ENCODE results near the gene DPEP1. TPM values are rescaled to one million over a fixed set of nuclear protein-coding genes. Genes with fewer than 3 reads are reported as not detected.

DPEP1 gene
- total RNA-seq, 1 experiment from 2014 or later, result 1.1 TPM

DNA sequence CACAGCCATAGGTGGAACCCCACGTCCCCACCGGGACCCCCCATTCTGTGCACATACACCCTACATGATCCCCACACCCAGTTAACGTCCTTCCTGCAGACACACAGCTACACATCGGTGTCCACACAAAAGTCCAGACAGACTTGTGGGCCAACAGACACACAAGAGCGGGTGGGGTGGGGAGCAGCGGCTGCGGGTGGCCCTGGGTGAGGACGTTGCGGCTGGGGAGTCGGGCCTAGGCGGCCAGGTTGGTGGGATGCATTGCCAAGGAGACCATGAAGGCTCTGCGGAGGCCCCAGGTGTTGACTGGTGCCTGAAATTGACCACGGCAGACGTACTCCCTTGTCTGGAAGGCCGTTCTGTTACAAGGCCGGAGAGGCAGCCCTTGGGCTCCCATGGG is 8.7 kb upstream of the DPEP1 start:
- intact Hi-C loops (cut with micrococcal nuclease), result no loop called here
- Histone ChIP-seq H3K4me3 (replicated peaks in 1 of 2; ENCODE audit: low read depth in 1 of 2, low read length in 2 of 2) (no peak overlapping the region), H3K79me2 (ENCODE audit: insufficient read depth, low read length) (no peaks in the 10 kb centered on the region), H3K27me3 (ENCODE audit: insufficient read depth, low read length) (no peaks in the 10 kb centered on the region), H3K4me1 (ENCODE audit: control insufficient read depth in 1 of 2, insufficient read depth in 2 of 2, low read length in 2 of 2) (peaks cover 32 to 59% of the 10 kb centered on the region in 2 experiments), H3K36me3 (ENCODE audit: control insufficient read depth in 1 of 2, insufficient read depth in 2 of 2, low read length in 2 of 2) (no peaks in the 10 kb centered on the region), H3K4me2 (ENCODE audit: low read length) (no peak overlapping the region), H3K9me3 (ENCODE audit: control insufficient read depth in 1 of 2, insufficient read depth in 1 of 2, low read depth in 1 of 2, low read length in 2 of 2) (no peaks in the 10 kb centered on the region), H4K20me1 (ENCODE audit: insufficient read depth) (no peaks in the 10 kb centered on the region), H3K9me2 (ENCODE audit: insufficient read depth) (no peaks in the 10 kb centered on the region), H2AFZ (ENCODE audit: low read depth, low read length, poor library complexity, severe bottlenecking) (no peak overlapping the region), H3K27ac (ENCODE audit: low read depth, low read length) (no peak overlapping the region; the same call in 1 of the 2 replicates), H3K9ac (ENCODE audit: low read length) (no peak overlapping the region)
- no peak for ATAC-seq
- TF ChIP-seq ZFX (IDR thresholded peaks at IDR 0.05) (no peak), SP1 (IDR thresholded peaks at IDR 0.05; ENCODE audit: low read depth) (no peak), EZH2 (IDR thresholded peaks at IDR 0.05) (no peak), SRF (IDR thresholded peaks at IDR 0.05; ENCODE audit: low read depth) (no peak), YY1 (IDR thresholded peaks at IDR 0.05; ENCODE audit: extremely low read depth, insufficient replicate concordance, low read depth, low read length) (no peak), TCF7L2 (IDR thresholded peaks at IDR 0.05; ENCODE audit: borderline replicate concordance, extremely low read depth, insufficient read depth, insufficient read length) (no peak), CEBPB (IDR thresholded peaks at IDR 0.05; ENCODE audit: low read depth) (no peak), ZNF274 (IDR thresholded peaks at IDR 0.05; ENCODE audit: low read depth, low read length) (no peak), RAD21 (IDR thresholded peaks at IDR 0.05; ENCODE audit: low read depth) (no peak), ELF1 (IDR thresholded peaks at IDR 0.05; ENCODE audit: borderline replicate concordance, low read depth) (no peak), EGR1 (IDR thresholded peaks at IDR 0.05; ENCODE audit: low read depth) (no peak), SIN3A (IDR thresholded peaks at IDR 0.05; ENCODE audit: low read depth) (no peak), CBX3 (IDR thresholded peaks at IDR 0.05; ENCODE audit: low read depth) (no peak), FOSL1 (IDR thresholded peaks at IDR 0.05; ENCODE audit: low read depth) (no peak), POLR2A (IDR thresholded peaks at IDR 0.05; ENCODE audit: borderline replicate concordance, extremely low read depth, insufficient read depth, insufficient read length) (no peak), JUND (IDR thresholded peaks at IDR 0.05) (no peak)
- TF ChIP-seq, protein P1, sequence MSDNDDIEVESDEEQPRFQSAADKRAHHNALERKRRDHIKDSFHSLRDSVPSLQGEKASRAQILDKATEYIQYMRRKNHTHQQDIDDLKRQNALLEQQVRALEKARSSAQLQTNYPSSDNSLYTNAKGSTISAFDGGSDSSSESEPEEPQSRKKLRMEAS (IDR thresholded peaks at IDR 0.05), result no peak
- TF ChIP-seq, protein P2, sequence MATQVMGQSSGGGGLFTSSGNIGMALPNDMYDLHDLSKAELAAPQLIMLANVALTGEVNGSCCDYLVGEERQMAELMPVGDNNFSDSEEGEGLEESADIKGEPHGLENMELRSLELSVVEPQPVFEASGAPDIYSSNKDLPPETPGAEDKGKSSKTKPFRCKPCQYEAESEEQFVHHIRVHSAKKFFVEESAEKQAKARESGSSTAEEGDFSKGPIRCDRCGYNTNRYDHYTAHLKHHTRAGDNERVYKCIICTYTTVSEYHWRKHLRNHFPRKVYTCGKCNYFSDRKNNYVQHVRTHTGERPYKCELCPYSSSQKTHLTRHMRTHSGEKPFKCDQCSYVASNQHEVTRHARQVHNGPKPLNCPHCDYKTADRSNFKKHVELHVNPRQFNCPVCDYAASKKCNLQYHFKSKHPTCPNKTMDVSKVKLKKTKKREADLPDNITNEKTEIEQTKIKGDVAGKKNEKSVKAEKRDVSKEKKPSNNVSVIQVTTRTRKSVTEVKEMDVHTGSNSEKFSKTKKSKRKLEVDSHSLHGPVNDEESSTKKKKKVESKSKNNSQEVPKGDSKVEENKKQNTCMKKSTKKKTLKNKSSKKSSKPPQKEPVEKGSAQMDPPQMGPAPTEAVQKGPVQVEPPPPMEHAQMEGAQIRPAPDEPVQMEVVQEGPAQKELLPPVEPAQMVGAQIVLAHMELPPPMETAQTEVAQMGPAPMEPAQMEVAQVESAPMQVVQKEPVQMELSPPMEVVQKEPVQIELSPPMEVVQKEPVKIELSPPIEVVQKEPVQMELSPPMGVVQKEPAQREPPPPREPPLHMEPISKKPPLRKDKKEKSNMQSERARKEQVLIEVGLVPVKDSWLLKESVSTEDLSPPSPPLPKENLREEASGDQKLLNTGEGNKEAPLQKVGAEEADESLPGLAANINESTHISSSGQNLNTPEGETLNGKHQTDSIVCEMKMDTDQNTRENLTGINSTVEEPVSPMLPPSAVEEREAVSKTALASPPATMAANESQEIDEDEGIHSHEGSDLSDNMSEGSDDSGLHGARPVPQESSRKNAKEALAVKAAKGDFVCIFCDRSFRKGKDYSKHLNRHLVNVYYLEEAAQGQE (IDR thresholded peaks at IDR 0.05; ENCODE audit: low read depth), result no peak
- RAD21 ChIA-PET (ENCODE audit: low non-redundant PET in 1 of 2, low total read pairs in 2 of 2, uncharacterized antibody in 2 of 2, unreplicated experiment in 2 of 2), result no interaction called here
- no peak for DNase-seq (ENCODE audit: low read depth, low spot score)
- no TSS peak for BruUV-seq (replicated peaks)
- CTCF ChIA-PET, result no interaction called here
- POLR2A ChIA-PET, result no interaction called here
